BJ (cell line): ENCODE results near the gene PON3. TPM values are rescaled to one million over a fixed set of nuclear protein-coding genes. Genes with fewer than 3 reads are reported as not detected.

Source experiments
- CTCF ChIA-PET: fragments of 350-600 bp; formaldehyde crosslinking; extraction: SDS; loops from one replicate; lab custom pipeline; 2021; ENCODE audit warnings: antibody characterized with exemption, inconsistent platforms; lab: Yijun Ruan, JAX
- POLR2A ChIA-PET: fragments of 300-600 bp; sonication (Branson Sonifier 250); formaldehyde crosslinking; extraction: SDS; loops from one replicate; lab custom pipeline; 2021; ENCODE audit warnings: antibody characterized with exemption; lab: Charles Lee
- DNase-seq: peaks from one replicate; pipeline ENCODE4 v3.0.0-alpha.2; 2011; ENCODE audit warnings: low read depth
- H3K27me3 ChIP-seq: 2 replicates; pipeline ENCODE4 v1.6.0; 2011; ENCODE audit warnings: low read length; ENCODE audit not compliant: control insufficient read depth, insufficient read depth
- H3K36me3 ChIP-seq: 2 replicates; pipeline ENCODE4 v1.5.1; 2011; ENCODE audit warnings: low read length; ENCODE audit not compliant: control insufficient read depth, insufficient read depth
- H3K4me3 ChIP-seq: 2 replicates; pipeline ENCODE4 v1.5.1; 2011; ENCODE audit warnings: low read depth, mild to moderate bottlenecking, control low read depth, low read length
- CTCF ChIP-seq: IDR thresholded peaks from 2 replicates; pipeline ENCODE4 v1.5.1; 2011; ENCODE audit warnings: low read depth, mild to moderate bottlenecking, control low read depth, inconsistent platforms, low read length, moderate library complexity; ENCODE audit not compliant: insufficient read depth
- polyA plus RNA-seq: library from polyadenylated mRNA; depleted of rRNA; stranded (reverse); fragments of >200 nt; gene quantifications from 2 replicates; pipeline ENCODE4 v1.2.3, GENCODE V29; 2011

The PON3 gene
- polyA plus RNA-seq, 1 experiment = not detected

GRCh38 chr7:95375591-95376257, 20.5 kb downstream of the PON3 start:
- ChIA-PET POLR2A (no interaction called here), CTCF (interaction anchor here (0.6 kb wide), 1 partner anchor 101 kb away, joined by 3 read pairs; no protein-coding TSS in a partner anchor)
- no peak for DNase-seq
- Histone ChIP-seq H3K36me3 (no peaks in the 10 kb centered on the region), H3K27me3 (no peaks in the 10 kb centered on the region), H3K4me3 (no peak overlapping the region)
- no peak for TF ChIP-seq CTCF

DNA sequence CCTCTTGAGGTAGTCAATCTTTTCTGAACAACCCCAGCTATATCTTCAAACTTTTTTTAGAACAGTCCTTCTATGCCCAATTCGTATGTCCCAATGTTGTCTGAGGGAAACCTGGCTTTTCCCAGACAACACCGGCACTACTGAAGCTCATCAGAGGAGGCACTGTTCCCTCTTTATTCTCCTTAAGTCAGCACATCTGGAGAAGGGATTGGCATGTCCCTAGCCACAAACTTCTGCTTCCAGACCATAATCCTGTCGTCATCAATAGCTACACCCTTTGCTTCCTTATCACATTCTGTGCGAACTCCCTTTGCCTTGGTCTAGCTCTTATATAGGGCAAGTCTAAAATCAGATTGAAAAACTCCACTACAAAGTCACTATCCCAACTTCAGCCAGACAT, 22.9 kb downstream of the PON3 start:
- Histone ChIP-seq H3K36me3 (no peaks in the 10 kb centered on the region), H3K4me3 (no peak overlapping the region), H3K27me3 (no peaks in the 10 kb centered on the region)
- no peak for DNase-seq
- ChIA-PET CTCF (interaction anchor here (1.0 kb wide), 1 partner anchor 16 kb away, joined by 3 read pairs; no protein-coding TSS in a partner anchor), POLR2A (no interaction called here)
- TF ChIP-seq CTCF = no peak

- TF ChIP-seq CTCF = no peak
- H3K36me3 ChIP-seq = no peaks in the 10 kb centered on the region
- H3K27me3 ChIP-seq = no peaks in the 10 kb centered on the region
- CTCF ChIA-PET = interaction anchor here (1.3 kb wide), 1 partner anchor 108 kb away, joined by 3 read pairs; no protein-coding TSS in a partner anchor
- no peak overlapping the region for H3K4me3 ChIP-seq
- DNase-seq = no peak
- POLR2A ChIA-PET = no interaction called here
Observed at GRCh38 chr7:95368235-95368634, 27.9 kb downstream of the PON3 start.

GRCh38 chr7:95367606-95368005, 28.6 kb downstream of the PON3 start:
- Histone ChIP-seq H3K4me3 (no peak overlapping the region), H3K36me3 (no peaks in the 10 kb centered on the region), H3K27me3 (no peaks in the 10 kb centered on the region)
- ChIA-PET CTCF (interaction anchor here (1.3 kb wide), 1 partner anchor 109 kb away, joined by 3 read pairs; no protein-coding TSS in a partner anchor), POLR2A (no interaction called here)
- DNase-seq = no peak
- no peak for TF ChIP-seq CTCF

- no peaks in the 10 kb centered on the region for H3K27me3 ChIP-seq
- TF ChIP-seq CTCF = no peak
- no peaks in the 10 kb centered on the region for H3K36me3 ChIP-seq
- ChIA-PET CTCF (no interaction called here), POLR2A (no interaction called here)
- DNase-seq = no peak
- H3K4me3 ChIP-seq = no peak overlapping the region
Observed at GRCh38 chr7:95365151-95365550, 31.0 kb downstream of the PON3 start.
